NCI-H1417 treated with DMSO at 0.1 percent for 48 hours (cell line): ENCODE results near the gene DDX54.

ENCODE experiments used
- DNase-seq: peaks from one replicate; lab custom pipeline; 2025; lab: John Stamatoyannopoulos, UW

Gene DDX54

GRCh38 chr12:113116875-113117274, 68.4 kb downstream of the DDX54 start:
- no peak for DNase-seq

- DNase-seq, result no peak
Observed at GRCh38 chr12:113115455-113116126, 69.7 kb downstream of the DDX54 start.

GRCh38 chr12:113114447-113115178, 70.7 kb downstream of the DDX54 start:
- DNase-seq, result no peak

- no peak for DNase-seq
Observed at GRCh38 chr12:113113397-113113796, 71.9 kb downstream of the DDX54 start.

GRCh38 chr12:113112043-113112899, 73.0 kb downstream of the DDX54 start:
- no peak for DNase-seq

- DNase-seq, result no peak
Observed at GRCh38 chr12:113111247-113111646, 74.0 kb downstream of the DDX54 start.

GRCh38 chr12:113109872-113110599, 75.2 kb downstream of the DDX54 start:
- DNase-seq, result no peak

- no peak for DNase-seq
Observed at GRCh38 chr12:113109360-113109759, 75.9 kb downstream of the DDX54 start.

- no peak for DNase-seq
Observed at GRCh38 chr12:113108308-113108707, 77.0 kb downstream of the DDX54 start.
